ENCODE measurements around the gene CCNA2. TPM values are rescaled to one million over a fixed set of nuclear protein-coding genes. Genes with fewer than 3 reads are reported as not detected.

Gene CCNA2
- polyA plus RNA-seq, 2 of the 4 experiments (the other 2 are of a cell fraction): 34.9 to 51.0 TPM

DNA sequence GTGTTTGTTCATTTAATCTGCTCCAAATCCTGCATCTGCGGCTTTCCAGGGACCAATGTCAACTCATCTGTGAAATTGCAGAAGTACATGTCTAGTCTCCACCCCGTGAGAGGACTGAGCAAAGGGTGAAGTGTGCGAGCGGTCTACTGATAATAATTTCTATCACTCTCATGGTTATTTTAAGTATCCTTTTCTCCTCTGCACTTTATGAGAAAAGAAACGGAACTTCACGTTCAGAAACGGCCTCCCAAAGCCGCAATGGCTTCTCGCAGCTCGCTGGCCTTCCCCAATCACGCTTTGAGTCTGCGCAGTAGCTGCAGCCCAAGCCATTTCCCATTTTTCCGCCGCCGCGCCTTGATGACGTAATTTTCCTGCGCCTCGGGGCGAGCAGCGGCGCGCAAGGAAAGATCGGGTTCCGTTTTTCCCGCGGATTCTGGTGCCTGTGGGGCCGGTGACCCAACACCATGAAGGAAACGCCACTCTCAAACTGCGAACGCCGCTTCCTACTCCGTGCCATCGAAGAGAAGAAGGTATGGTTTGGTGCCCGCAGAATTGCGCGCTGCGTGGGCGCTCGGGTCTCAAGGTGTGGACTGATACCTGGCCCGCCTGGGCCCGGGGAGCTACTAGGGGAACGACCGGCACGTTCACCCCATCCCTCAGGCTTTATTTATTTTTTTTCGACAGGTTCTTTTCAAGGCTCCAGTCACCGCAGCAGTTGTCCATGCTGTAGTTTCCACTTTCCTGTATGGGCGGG, 22.5 kb downstream of the CCNA2 start, which contains the start of gene EXOSC9 (continued):
- TF ChIP-seq, protein P1, sequence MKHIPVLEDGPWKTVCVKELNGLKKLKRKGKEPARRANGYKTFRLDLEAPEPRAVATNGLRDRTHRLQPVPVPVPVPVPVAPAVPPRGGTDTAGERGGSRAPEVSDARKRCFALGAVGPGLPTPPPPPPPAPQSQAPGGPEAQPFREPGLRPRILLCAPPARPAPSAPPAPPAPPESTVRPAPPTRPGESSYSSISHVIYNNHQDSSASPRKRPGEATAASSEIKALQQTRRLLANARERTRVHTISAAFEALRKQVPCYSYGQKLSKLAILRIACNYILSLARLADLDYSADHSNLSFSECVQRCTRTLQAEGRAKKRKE (CRISPR knock-in tag; IDR thresholded peaks at IDR 0.05; ENCODE audit: low read depth): no peak
- TF ChIP-seq KDM5A (IDR thresholded peaks at IDR 0.05) (peak; percentile 87), TFCP2L1 (CRISPR knock-in tag; IDR thresholded peaks at IDR 0.05) (no peak), RFX5 (IDR thresholded peaks at IDR 0.05) (no peak), CHD2 (IDR thresholded peaks at IDR 0.05; ENCODE audit: low read length, partially characterized antibody) (no peak), MYC (IDR thresholded peaks at IDR 0.05; ENCODE audit: borderline replicate concordance, low read length) (no peak), CBX8 (IDR thresholded peaks at IDR 0.05) (no peak), EP300 (IDR thresholded peaks at IDR 0.05) (no peak), ZFP36 (IDR thresholded peaks at IDR 0.05; ENCODE audit: borderline replicate concordance, partially characterized antibody) (no peak), NR3C1 (IDR thresholded peaks at IDR 0.05) (no peak), JUN (IDR thresholded peaks at IDR 0.05) (peak; percentile 57 to 84; a peak in 4 of 5 replicates), CBX2 (IDR thresholded peaks at IDR 0.05; ENCODE audit: borderline replicate concordance, low read depth) (no peak), RAD21 (conservative IDR thresholded peaks at IDR 0.05 in 1 of 2, IDR thresholded peaks at IDR 0.05 in 1 of 2) (no peak), FOSL2 (IDR thresholded peaks at IDR 0.05) (no peak), FOSL2 (CRISPR knock-in tag; IDR thresholded peaks at IDR 0.05) (peak; percentile 18; the same call in 1 of the 2 replicates), SREBF2 (IDR thresholded peaks at IDR 0.05) (no peak), FOXS1 (CRISPR knock-in tag; IDR thresholded peaks at IDR 0.05) (no peak)
- TF ChIP-seq, protein P2, sequence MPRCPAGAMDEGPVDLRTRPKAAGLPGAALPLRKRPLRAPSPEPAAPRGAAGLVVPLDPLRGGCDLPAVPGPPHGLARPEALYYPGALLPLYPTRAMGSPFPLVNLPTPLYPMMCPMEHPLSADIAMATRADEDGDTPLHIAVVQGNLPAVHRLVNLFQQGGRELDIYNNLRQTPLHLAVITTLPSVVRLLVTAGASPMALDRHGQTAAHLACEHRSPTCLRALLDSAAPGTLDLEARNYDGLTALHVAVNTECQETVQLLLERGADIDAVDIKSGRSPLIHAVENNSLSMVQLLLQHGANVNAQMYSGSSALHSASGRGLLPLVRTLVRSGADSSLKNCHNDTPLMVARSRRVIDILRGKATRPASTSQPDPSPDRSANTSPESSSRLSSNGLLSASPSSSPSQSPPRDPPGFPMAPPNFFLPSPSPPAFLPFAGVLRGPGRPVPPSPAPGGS (IDR thresholded peaks at IDR 0.05): peak; percentile 64; the same call in 1 of the 3 replicates
- TF ChIP-seq, protein P3, sequence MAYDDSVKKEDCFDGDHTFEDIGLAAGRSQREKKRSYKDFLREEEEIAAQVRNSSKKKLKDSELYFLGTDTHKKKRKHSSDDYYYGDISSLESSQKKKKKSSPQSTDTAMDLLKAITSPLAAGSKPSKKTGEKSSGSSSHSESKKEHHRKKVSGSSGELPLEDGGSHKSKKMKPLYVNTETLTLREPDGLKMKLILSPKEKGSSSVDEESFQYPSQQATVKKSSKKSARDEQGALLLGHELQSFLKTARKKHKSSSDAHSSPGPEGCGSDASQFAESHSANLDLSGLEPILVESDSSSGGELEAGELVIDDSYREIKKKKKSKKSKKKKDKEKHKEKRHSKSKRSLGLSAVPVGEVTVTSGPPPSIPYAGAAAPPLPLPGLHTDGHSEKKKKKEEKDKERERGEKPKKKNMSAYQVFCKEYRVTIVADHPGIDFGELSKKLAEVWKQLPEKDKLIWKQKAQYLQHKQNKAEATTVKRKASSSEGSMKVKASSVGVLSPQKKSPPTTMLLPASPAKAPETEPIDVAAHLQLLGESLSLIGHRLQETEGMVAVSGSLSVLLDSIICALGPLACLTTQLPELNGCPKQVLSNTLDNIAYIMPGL (CRISPR knock-in tag; IDR thresholded peaks at IDR 0.05; ENCODE audit: borderline replicate concordance): no peak
- TF ChIP-seq, protein P4, sequence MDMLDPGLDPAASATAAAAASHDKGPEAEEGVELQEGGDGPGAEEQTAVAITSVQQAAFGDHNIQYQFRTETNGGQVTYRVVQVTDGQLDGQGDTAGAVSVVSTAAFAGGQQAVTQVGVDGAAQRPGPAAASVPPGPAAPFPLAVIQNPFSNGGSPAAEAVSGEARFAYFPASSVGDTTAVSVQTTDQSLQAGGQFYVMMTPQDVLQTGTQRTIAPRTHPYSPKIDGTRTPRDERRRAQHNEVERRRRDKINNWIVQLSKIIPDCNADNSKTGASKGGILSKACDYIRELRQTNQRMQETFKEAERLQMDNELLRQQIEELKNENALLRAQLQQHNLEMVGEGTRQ (IDR thresholded peaks at IDR 0.05): no peak
- TF ChIP-seq, protein P5, sequence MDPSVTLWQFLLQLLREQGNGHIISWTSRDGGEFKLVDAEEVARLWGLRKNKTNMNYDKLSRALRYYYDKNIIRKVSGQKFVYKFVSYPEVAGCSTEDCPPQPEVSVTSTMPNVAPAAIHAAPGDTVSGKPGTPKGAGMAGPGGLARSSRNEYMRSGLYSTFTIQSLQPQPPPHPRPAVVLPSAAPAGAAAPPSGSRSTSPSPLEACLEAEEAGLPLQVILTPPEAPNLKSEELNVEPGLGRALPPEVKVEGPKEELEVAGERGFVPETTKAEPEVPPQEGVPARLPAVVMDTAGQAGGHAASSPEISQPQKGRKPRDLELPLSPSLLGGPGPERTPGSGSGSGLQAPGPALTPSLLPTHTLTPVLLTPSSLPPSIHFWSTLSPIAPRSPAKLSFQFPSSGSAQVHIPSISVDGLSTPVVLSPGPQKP (IDR thresholded peaks at IDR 0.05; ENCODE audit: low read depth, low read length): no peak
- TF ChIP-seq, protein P6, sequence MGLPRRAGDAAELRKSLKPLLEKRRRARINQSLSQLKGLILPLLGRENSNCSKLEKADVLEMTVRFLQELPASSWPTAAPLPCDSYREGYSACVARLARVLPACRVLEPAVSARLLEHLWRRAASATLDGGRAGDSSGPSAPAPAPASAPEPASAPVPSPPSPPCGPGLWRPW (IDR thresholded peaks at IDR 0.05): no peak
- TF ChIP-seq, protein P7, sequence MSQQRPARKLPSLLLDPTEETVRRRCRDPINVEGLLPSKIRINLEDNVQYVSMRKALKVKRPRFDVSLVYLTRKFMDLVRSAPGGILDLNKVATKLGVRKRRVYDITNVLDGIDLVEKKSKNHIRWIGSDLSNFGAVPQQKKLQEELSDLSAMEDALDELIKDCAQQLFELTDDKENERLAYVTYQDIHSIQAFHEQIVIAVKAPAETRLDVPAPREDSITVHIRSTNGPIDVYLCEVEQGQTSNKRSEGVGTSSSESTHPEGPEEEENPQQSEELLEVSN (IDR thresholded peaks at IDR 0.05; ENCODE audit: borderline replicate concordance, low read depth): peak; percentile 80; the same call in 1 of the 2 replicates

All from A549 (cell line).